Fibroblast of pulmonary artery (primary cell): ENCODE results near the gene EHMT1.

ENCODE experiments used
- DNase-seq: peaks from one replicate; pipeline ENCODE4 v3.0.0-alpha.2; 2010; ENCODE audit warnings: low read depth
- H3K4me3 ChIP-seq: replicated peaks from 2 replicates; pipeline ENCODE4 v1.5.1; 2011; ENCODE audit warnings: low read depth, mild to moderate bottlenecking, control low read depth, low read length, moderate library complexity
- CTCF ChIP-seq: IDR thresholded peaks from 2 replicates; pipeline ENCODE4 v1.5.1; 2011; ENCODE audit warnings: mild to moderate bottlenecking, control low read depth, low read length, inconsistent platforms; ENCODE audit errors: missing control alignments

Gene EHMT1

GRCh38 chr9:137816531-137817235 is 197.9 kb downstream of the EHMT1 start:
- H3K4me3 ChIP-seq = no peak overlapping the region
- no peak for DNase-seq
- TF ChIP-seq CTCF = no peak

DNA sequence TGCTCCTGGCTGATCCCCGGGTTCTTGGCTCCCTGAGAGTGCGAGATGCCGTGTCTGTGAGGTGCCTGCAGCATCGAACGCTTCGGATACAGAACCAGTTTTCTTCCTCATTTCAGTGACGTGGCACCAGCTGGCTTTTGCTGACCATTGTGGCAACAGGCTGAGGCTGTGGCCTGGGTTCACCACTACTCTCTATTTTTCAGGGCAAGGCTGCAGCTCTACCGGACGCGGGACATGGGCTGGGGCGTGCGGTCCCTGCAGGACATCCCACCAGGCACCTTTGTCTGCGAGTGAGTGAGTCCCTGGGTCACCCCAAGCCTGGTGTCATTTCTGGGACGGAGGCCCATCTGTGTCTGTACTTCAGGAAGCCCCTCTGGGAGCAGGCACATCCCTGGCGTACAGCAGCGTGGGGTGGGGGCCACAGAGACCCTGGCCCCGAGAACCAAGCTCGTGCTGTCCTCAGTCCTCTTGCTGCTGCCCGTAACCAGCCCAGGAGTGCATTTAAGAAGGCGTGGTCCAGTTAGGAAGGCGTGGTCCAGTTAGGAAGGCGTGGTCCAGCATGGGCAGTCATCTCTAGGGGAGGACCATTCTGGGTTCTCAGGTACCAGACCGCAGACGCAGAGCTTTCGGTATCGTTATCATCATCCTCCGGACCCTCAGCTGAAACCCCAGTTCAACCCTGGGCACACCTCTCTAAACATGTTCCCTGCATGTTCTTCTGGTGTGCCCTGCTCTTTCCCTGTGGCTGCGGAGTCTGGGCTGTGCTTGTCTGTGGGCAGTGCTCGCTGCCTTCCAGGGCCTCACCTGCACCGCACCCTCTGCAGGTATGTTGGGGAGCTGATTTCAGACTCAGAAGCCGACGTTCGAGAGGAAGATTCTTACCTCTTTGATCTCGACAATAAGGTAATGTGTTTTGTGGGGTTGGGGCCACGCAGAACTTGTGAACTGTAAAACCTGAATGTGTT is 198.7 kb downstream of the EHMT1 start:
- no peak for TF ChIP-seq CTCF
- no peak overlapping the region for H3K4me3 ChIP-seq
- DNase-seq = no peak

DNA sequence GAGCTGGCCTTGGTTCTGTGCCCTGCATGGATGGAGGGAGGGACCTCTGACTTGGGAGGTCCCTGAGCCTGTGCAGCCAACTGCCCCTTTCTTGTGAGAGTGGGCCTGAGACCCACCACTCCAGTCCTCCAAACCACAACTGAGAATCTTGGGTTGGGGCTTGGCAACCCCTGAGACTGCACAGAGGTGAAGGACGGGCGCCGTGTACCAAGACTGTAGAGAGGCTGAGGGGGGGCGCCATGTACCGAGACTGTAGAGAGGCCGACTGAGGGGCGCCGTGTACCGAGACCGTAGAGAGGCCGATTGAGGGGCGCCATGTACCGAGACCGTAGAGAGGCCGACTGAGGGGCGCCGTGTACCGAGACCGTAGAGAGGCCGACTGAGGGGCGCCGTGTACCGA is 199.5 kb downstream of the EHMT1 start:
- no peak overlapping the region for H3K4me3 ChIP-seq
- TF ChIP-seq CTCF = no peak
- no peak for DNase-seq

- H3K4me3 ChIP-seq = no peak overlapping the region
- TF ChIP-seq CTCF = no peak
- no peak for DNase-seq
Observed at GRCh38 chr9:137820161-137820855, 201.5 kb downstream of the EHMT1 start.

- H3K4me3 ChIP-seq = no peak overlapping the region
- no peak for TF ChIP-seq CTCF
- DNase-seq = no peak
Observed at GRCh38 chr9:137823986-137824771, 205.4 kb downstream of the EHMT1 start.

GRCh38 chr9:137825324-137825989 is 206.7 kb downstream of the EHMT1 start:
- DNase-seq = no peak
- TF ChIP-seq CTCF = no peak
- H3K4me3 ChIP-seq = no peak overlapping the region
